Mammary epithelial cell (primary cell): ENCODE measurements around the gene PKD1L1.

ENCODE experiments used
- CTCF ChIP-seq, 2 donors: IDR thresholded peaks in 1 of 2; conservative IDR thresholded peaks in 1 of 2; 2 replicates each; pipeline ENCODE4 v1.5.1; 2011 to 2012; ENCODE audit warnings: inconsistent platforms in 2 of 2, low read length in 2 of 2, mild to moderate bottlenecking in 2 of 2, control low read depth in 1 of 2, low read depth in 1 of 2; ENCODE audit not compliant: insufficient read depth in 1 of 2; ENCODE audit errors: extremely low read depth in 1 of 2
- EZH2 ChIP-seq: IDR thresholded peaks from 2 replicates; pipeline ENCODE4 v1.6.1; 2012; ENCODE audit warnings: low read length, inconsistent platforms, borderline replicate concordance

- TF ChIP-seq CTCF (conservative IDR thresholded peaks at IDR 0.05 in 1 of 2, IDR thresholded peaks at IDR 0.05 in 1 of 2; ENCODE audit: extremely low read depth in 1 of 2, insufficient read depth in 1 of 2, low read depth in 1 of 2, low read length in 2 of 2): no peak
- no peak for TF ChIP-seq EZH2
These were observed 59.6 kb downstream of the PKD1L1 start for GRCh38 chr7:47888371-47889265.
